Measurements from ENCODE around the gene SCARB1. TPM values are rescaled to one million over a fixed set of nuclear protein-coding genes. Genes with fewer than 3 reads are reported as not detected.
A peak's percentile ranks its signal among the peaks of the same experiment; 100 is the strongest.

SCARB1 gene
- total and polyA plus RNA-seq, 9 of the 15 experiments (the other 6 are each of a cell fraction or from before 2014, with no cell fraction given) = 0.56 to 157 (median 52.8) TPM

DNA sequence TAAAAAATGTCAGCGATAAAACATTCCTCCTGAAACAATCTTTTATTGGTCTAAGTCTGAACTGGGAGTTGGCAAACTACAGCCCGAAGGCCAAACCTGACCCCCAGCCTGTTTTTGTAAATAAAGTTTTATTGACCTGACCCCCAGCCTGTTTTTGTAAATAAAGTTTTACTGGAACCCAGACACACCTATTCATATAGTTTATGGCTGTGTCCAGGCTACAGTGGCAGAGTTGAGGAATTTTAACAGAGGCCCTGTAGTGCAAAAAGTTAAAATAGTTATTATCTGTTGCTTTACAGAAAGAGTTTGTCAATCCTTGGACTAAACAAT is 12.1 kb upstream of the SCARB1 start (continued):
- TF ChIP-seq, protein P1, sequence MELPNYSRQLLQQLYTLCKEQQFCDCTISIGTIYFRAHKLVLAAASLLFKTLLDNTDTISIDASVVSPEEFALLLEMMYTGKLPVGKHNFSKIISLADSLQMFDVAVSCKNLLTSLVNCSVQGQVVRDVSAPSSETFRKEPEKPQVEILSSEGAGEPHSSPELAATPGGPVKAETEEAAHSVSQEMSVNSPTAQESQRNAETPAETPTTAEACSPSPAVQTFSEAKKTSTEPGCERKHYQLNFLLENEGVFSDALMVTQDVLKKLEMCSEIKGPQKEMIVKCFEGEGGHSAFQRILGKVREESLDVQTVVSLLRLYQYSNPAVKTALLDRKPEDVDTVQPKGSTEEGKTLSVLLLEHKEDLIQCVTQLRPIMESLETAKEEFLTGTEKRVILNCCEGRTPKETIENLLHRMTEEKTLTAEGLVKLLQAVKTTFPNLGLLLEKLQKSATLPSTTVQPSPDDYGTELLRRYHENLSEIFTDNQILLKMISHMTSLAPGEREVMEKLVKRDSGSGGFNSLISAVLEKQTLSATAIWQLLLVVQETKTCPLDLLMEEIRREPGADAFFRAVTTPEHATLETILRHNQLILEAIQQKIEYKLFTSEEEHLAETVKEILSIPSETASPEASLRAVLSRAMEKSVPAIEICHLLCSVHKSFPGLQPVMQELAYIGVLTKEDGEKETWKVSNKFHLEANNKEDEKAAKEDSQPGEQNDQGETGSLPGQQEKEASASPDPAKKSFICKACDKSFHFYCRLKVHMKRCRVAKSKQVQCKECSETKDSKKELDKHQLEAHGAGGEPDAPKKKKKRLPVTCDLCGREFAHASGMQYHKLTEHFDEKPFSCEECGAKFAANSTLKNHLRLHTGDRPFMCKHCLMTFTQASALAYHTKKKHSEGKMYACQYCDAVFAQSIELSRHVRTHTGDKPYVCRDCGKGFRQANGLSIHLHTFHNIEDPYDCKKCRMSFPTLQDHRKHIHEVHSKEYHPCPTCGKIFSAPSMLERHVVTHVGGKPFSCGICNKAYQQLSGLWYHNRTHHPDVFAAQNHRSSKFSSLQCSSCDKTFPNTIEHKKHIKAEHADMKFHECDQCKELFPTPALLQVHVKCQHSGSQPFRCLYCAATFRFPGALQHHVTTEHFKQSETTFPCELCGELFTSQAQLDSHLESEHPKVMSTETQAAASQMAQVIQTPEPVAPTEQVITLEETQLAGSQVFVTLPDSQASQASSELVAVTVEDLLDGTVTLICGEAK (IDR thresholded peaks at IDR 0.05) = peak; percentile 99
- TF ChIP-seq, protein P1 (CRISPR knock-in tag; IDR thresholded peaks at IDR 0.05) = peak; percentile 96
- TF ChIP-seq ZKSCAN3 (CRISPR knock-in tag; IDR thresholded peaks at IDR 0.05) = no peak
- TF ChIP-seq TEAD1 (CRISPR knock-in tag; IDR thresholded peaks at IDR 0.05) = no peak
